ENCODE data around the gene ENOX1.

ENOX1 gene

DNA sequence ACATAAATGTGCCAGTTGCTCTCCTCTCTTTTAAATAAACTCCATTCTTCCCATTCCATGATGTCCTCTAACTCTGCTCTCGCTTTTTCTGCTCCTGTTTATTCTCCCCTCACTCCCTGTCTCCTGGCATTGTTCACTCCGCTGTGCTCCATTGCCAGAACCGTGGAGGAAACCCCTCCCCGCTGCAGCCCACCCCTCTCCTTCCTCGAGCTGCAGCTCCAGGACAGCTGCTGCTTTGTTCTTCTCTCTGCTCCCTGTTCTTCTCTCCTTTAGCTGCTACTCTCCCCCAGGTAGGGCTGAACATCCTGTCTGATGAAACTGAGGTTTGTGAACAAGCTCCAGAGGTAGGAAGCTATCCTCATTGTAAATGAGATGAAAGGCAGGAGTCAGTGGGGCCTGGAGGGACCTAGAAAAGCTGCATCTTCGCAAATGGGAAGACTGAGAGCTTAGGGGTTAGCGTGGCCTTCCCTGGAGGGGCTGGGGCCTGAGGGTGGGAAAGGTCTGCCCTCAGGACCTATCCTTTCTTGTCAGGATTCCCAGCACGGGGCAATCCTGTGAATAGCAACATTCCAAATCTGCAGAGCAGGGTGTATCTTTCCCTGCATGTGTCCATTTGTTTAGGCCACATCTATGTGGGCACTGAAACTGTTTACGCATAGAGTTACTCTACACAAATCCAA, 519.7 kb downstream of the ENOX1 start:
- no peaks in the 10 kb centered on the region for H3K79me2 ChIP-seq (ENCODE audit: control insufficient read depth, insufficient read depth, low read length, unreplicated experiment)
- no peaks in the 10 kb centered on the region for H3K36me3 ChIP-seq (ENCODE audit: insufficient read depth, low read length)
- no peak overlapping the region for H3K27ac ChIP-seq (ENCODE audit: low read depth, low read length)
- H3K4me1 ChIP-seq (ENCODE audit: control insufficient read depth, insufficient read depth, low read length, unreplicated experiment) = peaks cover 34% of the 10 kb centered on the region
- no peaks in the 10 kb centered on the region for H3K27me3 ChIP-seq (ENCODE audit: insufficient read depth, low read length)
- no peak overlapping the region for H3K4me3 ChIP-seq (ENCODE audit: low read depth, low read length)
- H2AFZ ChIP-seq (ENCODE audit: low read length, unreplicated experiment) = no peak overlapping the region

DNA sequence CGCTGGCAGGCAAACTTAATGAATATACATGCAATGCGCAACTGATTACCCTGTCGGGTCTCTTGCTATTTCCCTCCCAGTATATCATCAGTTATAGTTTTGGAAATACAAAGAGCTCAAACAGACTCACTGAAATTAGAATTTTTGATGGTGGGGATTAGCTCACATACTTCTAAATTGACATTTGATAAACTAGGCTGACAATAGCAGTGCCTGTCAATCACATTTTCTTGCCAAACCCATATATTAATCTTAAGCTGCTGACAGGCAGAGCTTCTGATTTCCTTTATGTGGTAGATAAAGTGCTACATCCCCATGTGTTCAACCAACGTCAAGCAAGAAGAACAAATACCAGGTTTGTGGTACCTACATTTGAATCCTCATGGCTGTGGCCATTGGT, 521.7 kb downstream of the ENOX1 start:
- no peaks in the 10 kb centered on the region for H3K27me3 ChIP-seq (ENCODE audit: insufficient read depth, low read length)
- H3K27ac ChIP-seq (ENCODE audit: low read depth, low read length) = no peak overlapping the region
- H3K4me3 ChIP-seq (ENCODE audit: low read depth, low read length) = no peak overlapping the region
- H3K79me2 ChIP-seq (ENCODE audit: control insufficient read depth, insufficient read depth, low read length, unreplicated experiment) = no peaks in the 10 kb centered on the region
- peaks cover 33% of the 10 kb centered on the region for H3K4me1 ChIP-seq (ENCODE audit: control insufficient read depth, insufficient read depth, low read length, unreplicated experiment)
- no peaks in the 10 kb centered on the region for H3K36me3 ChIP-seq (ENCODE audit: insufficient read depth, low read length)
- no peak overlapping the region for H2AFZ ChIP-seq (ENCODE audit: low read length, unreplicated experiment)

DNA sequence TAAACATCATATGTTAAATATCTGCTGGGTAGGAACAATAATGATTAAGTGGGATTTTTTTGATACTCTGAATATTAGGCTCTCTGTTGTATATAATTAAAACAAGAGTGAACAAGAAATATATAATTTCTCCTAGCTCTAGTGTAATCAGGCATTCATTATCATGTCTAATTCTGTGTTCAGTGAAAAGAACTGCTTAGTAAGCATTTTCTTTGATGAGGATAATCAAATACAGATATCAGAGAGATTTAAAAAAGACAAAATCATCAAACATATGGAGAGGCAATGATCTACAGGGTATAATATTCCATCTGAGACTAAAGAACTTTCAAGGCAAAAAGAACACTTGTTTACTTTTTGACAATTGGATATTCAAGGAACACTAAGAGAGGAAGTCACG, 522.3 kb downstream of the ENOX1 start:
- H3K4me1 ChIP-seq (ENCODE audit: control insufficient read depth, insufficient read depth, low read length, unreplicated experiment) = peaks cover 27% of the 10 kb centered on the region

DNA sequence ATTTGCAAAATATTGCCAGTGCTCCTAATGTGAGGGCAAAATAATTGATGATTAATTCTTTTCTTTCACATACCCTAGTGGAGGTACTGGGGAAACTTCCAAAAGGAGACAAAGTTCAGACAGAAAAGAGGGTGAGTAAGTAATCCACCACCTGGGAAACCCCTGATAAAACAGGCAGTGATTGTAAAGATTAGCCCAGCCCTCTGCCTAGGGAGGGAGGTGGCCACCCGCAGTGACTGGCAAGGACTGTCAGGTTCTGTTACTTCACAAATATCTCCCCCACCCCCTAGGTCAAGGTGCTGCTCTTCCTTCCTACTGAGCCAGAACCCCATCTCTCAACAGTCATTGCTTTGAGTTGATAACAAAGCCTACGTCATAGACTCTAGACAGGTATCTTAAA, 523.7 kb downstream of the ENOX1 start:
- peaks cover 14% of the 10 kb centered on the region for H3K4me1 ChIP-seq (ENCODE audit: control insufficient read depth, insufficient read depth, low read length, unreplicated experiment)
- H3K4me3 ChIP-seq (ENCODE audit: low read depth, low read length) = no peak overlapping the region
- no peak overlapping the region for H3K27ac ChIP-seq (ENCODE audit: low read depth, low read length)
- H3K79me2 ChIP-seq (ENCODE audit: control insufficient read depth, insufficient read depth, low read length, unreplicated experiment) = no peaks in the 10 kb centered on the region
- H3K27me3 ChIP-seq (ENCODE audit: insufficient read depth, low read length) = no peaks in the 10 kb centered on the region
- H2AFZ ChIP-seq (ENCODE audit: low read length, unreplicated experiment) = no peak overlapping the region
- no peaks in the 10 kb centered on the region for H3K36me3 ChIP-seq (ENCODE audit: insufficient read depth, low read length)

More for the DNA sequence above, 522.3 kb downstream of the ENOX1 start:
- H3K27me3 ChIP-seq (ENCODE audit: insufficient read depth, low read length) = no peaks in the 10 kb centered on the region
- no peaks in the 10 kb centered on the region for H3K79me2 ChIP-seq (ENCODE audit: control insufficient read depth, insufficient read depth, low read length, unreplicated experiment)
- no peak overlapping the region for H3K27ac ChIP-seq (ENCODE audit: low read depth, low read length)
- no peaks in the 10 kb centered on the region for H3K36me3 ChIP-seq (ENCODE audit: insufficient read depth, low read length)
- H3K4me3 ChIP-seq (ENCODE audit: low read depth, low read length) = no peak overlapping the region
- no peak overlapping the region for H2AFZ ChIP-seq (ENCODE audit: low read length, unreplicated experiment)

DNA sequence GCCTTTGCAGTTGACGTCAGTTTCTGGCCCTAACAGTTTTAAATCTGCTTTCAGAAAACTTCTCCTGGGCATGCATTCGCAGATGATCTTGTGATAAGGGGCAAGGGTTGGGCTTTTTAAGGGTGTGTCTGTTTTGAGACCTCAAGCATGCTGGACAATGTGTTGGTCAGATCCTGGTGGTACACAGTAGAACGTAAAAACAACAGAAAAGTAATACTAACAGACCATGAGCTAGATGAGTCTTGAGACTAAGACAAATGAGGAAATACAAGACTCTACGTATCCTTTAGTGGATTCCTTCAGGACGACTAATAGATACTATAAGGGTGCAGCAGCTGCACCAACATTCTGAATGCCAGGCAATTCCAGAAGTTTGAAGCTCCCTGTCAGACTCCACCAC, 525.8 kb downstream of the ENOX1 start:
- Histone ChIP-seq H3K36me3 (ENCODE audit: insufficient read depth, low read length) (no peaks in the 10 kb centered on the region), H3K79me2 (ENCODE audit: control insufficient read depth, insufficient read depth, low read length, unreplicated experiment) (no peaks in the 10 kb centered on the region), H3K4me1 (ENCODE audit: control insufficient read depth, insufficient read depth, low read length, unreplicated experiment) (peaks cover 8% of the 10 kb centered on the region), H3K27ac (ENCODE audit: low read depth, low read length) (peak overlapping the region; percentile 59), H3K4me3 (ENCODE audit: low read depth, low read length) (no peak overlapping the region), H3K27me3 (ENCODE audit: insufficient read depth, low read length) (no peaks in the 10 kb centered on the region), H2AFZ (ENCODE audit: low read length, unreplicated experiment) (no peak overlapping the region)

DNA sequence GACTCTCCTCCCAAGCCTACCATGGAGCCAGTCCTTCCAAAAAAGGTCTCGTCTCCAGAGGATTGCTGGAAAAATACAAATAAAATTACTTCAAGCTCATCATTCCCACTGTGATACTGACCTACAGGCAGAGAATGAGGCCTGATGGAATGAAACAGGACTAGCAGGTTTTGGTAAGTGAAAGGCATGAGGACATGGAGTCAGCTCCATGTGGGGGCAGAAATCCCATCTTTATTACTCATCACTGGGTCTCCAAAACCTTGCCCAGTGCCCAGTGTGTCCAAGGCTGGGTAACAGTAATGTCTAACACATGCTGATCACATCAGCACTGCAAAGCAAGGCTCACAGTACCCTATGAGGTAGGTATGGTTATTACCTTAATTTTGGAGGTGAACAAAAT, 528.0 kb downstream of the ENOX1 start:
- no peak overlapping the region for H3K4me3 ChIP-seq (ENCODE audit: low read depth, low read length)
- H3K36me3 ChIP-seq (ENCODE audit: insufficient read depth, low read length) = no peaks in the 10 kb centered on the region
- no peak overlapping the region for H2AFZ ChIP-seq (ENCODE audit: low read length, unreplicated experiment)
- H3K27ac ChIP-seq (ENCODE audit: low read depth, low read length) = no peak overlapping the region
- H3K27me3 ChIP-seq (ENCODE audit: insufficient read depth, low read length) = no peaks in the 10 kb centered on the region
- peaks cover 8% of the 10 kb centered on the region for H3K4me1 ChIP-seq (ENCODE audit: control insufficient read depth, insufficient read depth, low read length, unreplicated experiment)
- H3K79me2 ChIP-seq (ENCODE audit: control insufficient read depth, insufficient read depth, low read length, unreplicated experiment) = no peaks in the 10 kb centered on the region

DNA sequence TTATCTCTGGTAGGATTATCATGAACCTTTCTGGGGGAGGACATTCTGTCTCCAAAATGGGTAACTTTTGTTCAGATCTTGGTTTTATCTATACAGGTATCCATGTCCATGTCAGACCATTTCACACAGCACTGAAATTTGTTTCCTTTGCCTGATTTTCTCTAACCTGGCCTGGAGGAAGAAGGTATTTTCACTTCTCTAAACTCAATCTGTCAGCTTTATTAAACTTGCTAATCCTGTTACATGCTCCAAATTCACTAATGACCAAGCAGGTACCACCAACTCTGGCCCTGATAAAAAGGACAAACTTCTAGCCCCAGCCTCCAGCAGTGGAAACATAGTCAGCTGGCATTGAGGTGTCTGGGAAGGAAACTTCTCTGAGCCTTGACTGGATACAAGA, 529.0 kb downstream of the ENOX1 start:
- H2AFZ ChIP-seq (ENCODE audit: low read length, unreplicated experiment) = no peak overlapping the region
- H3K4me1 ChIP-seq (ENCODE audit: control insufficient read depth, insufficient read depth, low read length, unreplicated experiment) = peaks cover 8% of the 10 kb centered on the region

DNA sequence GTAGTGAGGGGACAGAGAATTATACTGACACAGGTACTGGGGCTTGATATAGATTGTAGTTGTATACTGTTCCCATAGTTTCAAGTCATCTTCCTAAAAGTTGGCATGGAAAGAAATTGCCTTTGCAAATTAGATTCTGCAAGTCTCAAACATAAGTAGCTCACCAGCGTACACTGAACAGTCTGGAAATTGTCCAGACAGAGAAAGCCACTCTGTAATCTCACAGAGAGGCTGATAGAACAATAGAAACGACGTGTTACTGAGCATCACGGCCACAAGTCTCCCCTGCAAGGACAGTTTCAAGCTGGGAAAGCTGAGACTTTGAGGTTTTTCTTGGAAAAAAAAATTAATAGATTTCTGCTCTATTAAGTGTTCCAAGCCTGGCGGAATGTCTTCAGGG, 534.8 kb downstream of the ENOX1 start:
- Histone ChIP-seq H3K27me3 (ENCODE audit: insufficient read depth, low read length) (no peaks in the 10 kb centered on the region), H3K27ac (ENCODE audit: low read depth, low read length) (no peak overlapping the region), H3K4me3 (ENCODE audit: low read depth, low read length) (no peak overlapping the region), H3K79me2 (ENCODE audit: control insufficient read depth, insufficient read depth, low read length, unreplicated experiment) (no peaks in the 10 kb centered on the region), H3K36me3 (ENCODE audit: insufficient read depth, low read length) (no peaks in the 10 kb centered on the region), H2AFZ (ENCODE audit: low read length, unreplicated experiment) (no peak overlapping the region), H3K4me1 (ENCODE audit: control insufficient read depth, insufficient read depth, low read length, unreplicated experiment) (no peaks in the 10 kb centered on the region)

More for the DNA sequence above, 529.0 kb downstream of the ENOX1 start:
- H3K27ac ChIP-seq (ENCODE audit: low read depth, low read length) = no peak overlapping the region
- H3K36me3 ChIP-seq (ENCODE audit: insufficient read depth, low read length) = no peaks in the 10 kb centered on the region
- H3K4me3 ChIP-seq (ENCODE audit: low read depth, low read length) = no peak overlapping the region
- H3K27me3 ChIP-seq (ENCODE audit: insufficient read depth, low read length) = no peaks in the 10 kb centered on the region
- no peaks in the 10 kb centered on the region for H3K79me2 ChIP-seq (ENCODE audit: control insufficient read depth, insufficient read depth, low read length, unreplicated experiment)

DNA sequence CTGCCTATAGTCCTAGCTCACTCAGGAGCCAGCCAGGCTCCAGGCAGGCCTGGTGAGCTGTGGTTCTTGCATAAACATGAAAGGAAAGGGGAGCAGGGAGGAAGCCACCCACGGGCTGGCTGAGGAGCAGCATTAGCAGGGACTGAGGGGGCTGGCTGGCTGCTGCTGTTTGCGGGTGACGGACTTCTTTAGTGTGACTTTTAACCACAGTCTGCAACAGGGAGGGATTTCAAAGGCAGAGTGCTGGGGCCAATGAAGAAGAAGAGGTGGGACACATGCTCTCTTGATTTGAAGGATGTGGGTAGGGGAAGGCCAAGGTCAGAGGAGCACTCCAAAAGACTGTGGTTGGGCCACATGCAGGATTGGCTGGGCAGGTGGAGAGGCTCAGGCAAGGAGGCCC, 540.4 kb downstream of the ENOX1 start:
- H3K4me3 ChIP-seq (ENCODE audit: low read depth, low read length) = no peak overlapping the region
- peaks cover 16% of the 10 kb centered on the region for H3K4me1 ChIP-seq (ENCODE audit: control insufficient read depth, insufficient read depth, low read length, unreplicated experiment)
- no peak overlapping the region for H3K27ac ChIP-seq (ENCODE audit: low read depth, low read length)
- H3K36me3 ChIP-seq (ENCODE audit: insufficient read depth, low read length) = no peaks in the 10 kb centered on the region
- no peaks in the 10 kb centered on the region for H3K79me2 ChIP-seq (ENCODE audit: control insufficient read depth, insufficient read depth, low read length, unreplicated experiment)
- H2AFZ ChIP-seq (ENCODE audit: low read length, unreplicated experiment) = no peak overlapping the region
- no peaks in the 10 kb centered on the region for H3K27me3 ChIP-seq (ENCODE audit: insufficient read depth, low read length)

DNA sequence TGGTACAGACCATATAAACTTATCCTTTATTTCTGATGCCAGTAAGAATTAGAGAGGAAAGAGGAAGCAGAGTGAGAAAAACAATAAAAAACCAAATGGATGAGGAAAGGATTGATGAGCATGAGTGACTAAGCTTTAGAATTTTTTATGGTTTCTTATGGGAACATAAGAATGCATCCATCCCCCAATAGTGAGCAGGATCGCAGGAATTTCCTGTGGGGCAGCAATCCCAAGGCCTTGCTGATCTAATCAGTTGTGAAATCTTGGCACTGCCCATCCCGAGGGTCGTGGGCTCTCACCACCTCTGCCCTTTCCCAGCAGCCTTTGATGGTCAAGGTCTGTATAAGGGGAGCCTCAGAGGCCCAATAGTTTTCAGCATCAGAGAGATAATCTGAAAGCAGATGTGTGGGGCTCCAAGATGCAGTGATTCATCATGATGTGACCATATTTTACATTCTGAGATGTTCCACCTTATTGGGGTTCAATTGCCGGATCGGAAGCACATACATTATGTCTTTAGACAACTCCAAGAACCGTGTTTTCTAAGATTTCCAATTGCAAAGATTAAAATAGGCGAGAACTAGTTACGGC, 541.3 kb downstream of the ENOX1 start:
- Histone ChIP-seq H2AFZ (ENCODE audit: low read length, unreplicated experiment) (peak overlapping the region; percentile 56), H3K36me3 (ENCODE audit: insufficient read depth, low read length) (no peaks in the 10 kb centered on the region), H3K27me3 (ENCODE audit: insufficient read depth, low read length) (no peaks in the 10 kb centered on the region), H3K4me3 (ENCODE audit: low read depth, low read length) (0 out of 2 replicates have a peak overlapping the region, but pooled peaks have one; percentile 11), H3K79me2 (ENCODE audit: control insufficient read depth, insufficient read depth, low read length, unreplicated experiment) (no peaks in the 10 kb centered on the region), H3K27ac (ENCODE audit: low read depth, low read length) (peak overlapping the region; percentile 84), H3K4me1 (ENCODE audit: control insufficient read depth, insufficient read depth, low read length, unreplicated experiment) (peaks cover 16% of the 10 kb centered on the region)

DNA sequence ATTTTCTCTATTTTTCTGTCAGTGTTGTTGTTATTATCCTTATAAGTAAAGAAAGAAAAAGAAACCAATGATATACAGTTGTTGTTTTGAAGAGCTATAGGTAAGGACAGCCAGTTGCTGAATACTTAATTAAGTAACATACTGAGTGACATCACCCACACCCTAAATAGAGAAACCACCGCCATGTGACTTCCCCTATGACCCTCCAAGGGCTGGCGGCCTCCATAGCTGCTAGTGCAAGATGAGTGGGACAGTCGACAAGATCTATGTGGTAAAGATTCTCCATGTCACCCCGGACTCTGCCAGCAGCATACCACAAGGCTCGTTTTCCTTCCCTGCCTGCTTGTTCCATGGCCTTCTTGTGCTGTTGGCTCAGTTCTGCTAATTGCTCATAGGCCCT, 542.3 kb downstream of the ENOX1 start:
- H3K79me2 ChIP-seq (ENCODE audit: control insufficient read depth, insufficient read depth, low read length, unreplicated experiment) = no peaks in the 10 kb centered on the region
- no peaks in the 10 kb centered on the region for H3K36me3 ChIP-seq (ENCODE audit: insufficient read depth, low read length)
- H2AFZ ChIP-seq (ENCODE audit: low read length, unreplicated experiment) = peak overlapping the region; percentile 56
- H3K4me1 ChIP-seq (ENCODE audit: control insufficient read depth, insufficient read depth, low read length, unreplicated experiment) = peaks cover 16% of the 10 kb centered on the region
- no peak overlapping the region for H3K4me3 ChIP-seq (ENCODE audit: low read depth, low read length)
- H3K27me3 ChIP-seq (ENCODE audit: insufficient read depth, low read length) = no peaks in the 10 kb centered on the region
- H3K27ac ChIP-seq (ENCODE audit: low read depth, low read length) = peak overlapping the region; percentile 84

Data from ACC112 (cell line).